SK-N-SH (cell line): ENCODE measurements around the gene ARHGAP8. TPM values are rescaled to one million over a fixed set of nuclear protein-coding genes. Genes with fewer than 3 reads are reported as not detected.
A peak's percentile ranks its signal among the peaks of the same experiment; 100 is the strongest.

ENCODE experiments used
- CTCF ChIA-PET: fragments of 300-600, 350-600 bp; formaldehyde crosslinking; extraction: SDS; loops from one replicate; lab custom pipeline; 2021; lab: Yijun Ruan, JAX
- POLR2A ChIA-PET: fragments of 350-600 bp; sonication (Branson Sonifier 250); formaldehyde crosslinking; extraction: SDS; loops from one replicate; lab custom pipeline; 2020; ENCODE audit warnings: antibody characterized with exemption, inconsistent platforms; lab: Yijun Ruan, JAX
- DNase-seq: peaks from one replicate; pipeline ENCODE4 v3.0.0; 2012
- H2AFZ ChIP-seq: fragments of 200-600 bp; sonication (generic); 2 replicates; pipeline ENCODE4 v1.8.1; 2016; ENCODE audit warnings: antibody characterized with exemption, mild to moderate bottlenecking, low read depth
- H3F3A ChIP-seq: fragments of 200-600 bp; sonication (generic); replicated peaks from 2 replicates; pipeline ENCODE3; 2016; ENCODE audit warnings: antibody characterized with exemption, mild to moderate bottlenecking; ENCODE audit not compliant: insufficient read depth
- H3K27ac ChIP-seq, 2 experiments: fragments of 200-500 bp in 1 of 2; fragments of 200-600 bp in 1 of 2; sonication (Bioruptor generic) in 1 of 2; sonication (generic), shearing (Covaris generic) in 1 of 2; 2 replicates each; pipeline versions ENCODE4 v1.5.1 to v1.6.1; 2014 to 2016; ENCODE audit warnings: low read depth in 2 of 2, inconsistent platforms in 1 of 2, low read length in 1 of 2, mild to moderate bottlenecking in 1 of 2, mixed read lengths in 1 of 2
- H3K27me3 ChIP-seq: fragments of 200-600 bp; sonication (generic), shearing (Covaris generic); 2 replicates; pipeline ENCODE4 v1.6.1; 2016; ENCODE audit warnings: mixed run types; ENCODE audit not compliant: insufficient read depth
- H3K36me3 ChIP-seq, 2 experiments: fragments of 200-500 bp in 1 of 2; fragments of 200-600 bp in 1 of 2; sonication (Bioruptor generic) in 1 of 2; sonication (generic) in 1 of 2; replicated peaks in 1 of 2; 2 replicates each; pipeline versions ENCODE3 to v1.5.1; 2014 to 2016; ENCODE audit warnings: low read length in 1 of 2, mild to moderate bottlenecking in 1 of 2; ENCODE audit not compliant: insufficient read depth in 2 of 2, control insufficient read depth in 1 of 2
- H3K4me1 ChIP-seq, 2 experiments: fragments of 200-500 bp in 1 of 2; fragments of 200-600 bp in 1 of 2; sonication (Bioruptor generic) in 1 of 2; sonication (generic), shearing (Covaris generic) in 1 of 2; 2 replicates each; pipeline versions ENCODE4 v1.5.1 to v1.6.1; 2014 to 2016; ENCODE audit warnings: low read depth in 1 of 2, low read length in 1 of 2, mixed run types in 1 of 2; ENCODE audit not compliant: insufficient read depth in 2 of 2, control insufficient read depth in 1 of 2
- H3K4me2 ChIP-seq: fragments of 200-600 bp; sonication (generic), shearing (Covaris generic); 2 replicates; pipeline ENCODE4 v1.6.1; 2017; ENCODE audit warnings: mixed run types
- H3K4me3 ChIP-seq, 2 experiments: fragments of 200-500 bp in 1 of 2; fragments of 200-600 bp in 1 of 2; sonication (Bioruptor generic) in 1 of 2; sonication (generic), shearing (Covaris generic) in 1 of 2; 2 replicates each; pipeline versions ENCODE4 v1.5.1 to v1.8.1; 2014 to 2016; ENCODE audit warnings: low read depth in 2 of 2, inconsistent platforms in 1 of 2, low read length in 1 of 2, mild to moderate bottlenecking in 1 of 2, mixed read lengths in 1 of 2, moderate library complexity in 1 of 2
- H3K79me2 ChIP-seq: fragments of 200-600 bp; sonication (generic); 2 replicates; pipeline ENCODE4 v1.8.1; 2017; ENCODE audit warnings: mild to moderate bottlenecking; ENCODE audit not compliant: insufficient read depth
- H3K9ac ChIP-seq: fragments of 200-600 bp; sonication (generic); 2 replicates; pipeline ENCODE4 v1.6.1; 2017; ENCODE audit warnings: mixed run types
- H3K9me2 ChIP-seq: fragments of 200-600 bp; sonication (generic); 2 replicates; pipeline ENCODE4 v1.6.1; 2017; ENCODE audit warnings: mixed run types
- H3K9me3 ChIP-seq: fragments of 200-600 bp; sonication (generic); 2 replicates; pipeline ENCODE4 v1.6.1; 2017; ENCODE audit warnings: mixed run types, mild to moderate bottlenecking, moderate library complexity
- H4K20me1 ChIP-seq: fragments of 200-600 bp; sonication (generic); 2 replicates; pipeline ENCODE4 v1.6.1; 2017; ENCODE audit warnings: mild to moderate bottlenecking, mixed run types; ENCODE audit not compliant: insufficient read depth
- CHD2 ChIP-seq: fragments of 150-350 bp; IDR thresholded peaks from 2 replicates; pipeline ENCODE4 v1.6.1; 2018; ENCODE audit warnings: low read length; ENCODE audit not compliant: partially characterized antibody
- ELF1 ChIP-seq: IDR thresholded peaks from 2 replicates; pipeline ENCODE4 v1.4.0; 2012
- EP300 ChIP-seq, 2 experiments: IDR thresholded peaks; 2 replicates each; pipeline versions ENCODE4 v1.4.0 to v1.6.1; 2012; ENCODE audit warnings: borderline replicate concordance in 1 of 2, low read depth in 1 of 2, low read length in 1 of 2
- FOSL2 ChIP-seq: IDR thresholded peaks from 2 replicates; pipeline ENCODE4 v1.4.0; 2012; ENCODE audit warnings: low read depth, mild to moderate bottlenecking, moderate library complexity, borderline replicate concordance
- GABPA ChIP-seq: IDR thresholded peaks from 2 replicates; pipeline ENCODE4 v1.4.0; 2012; ENCODE audit warnings: low read depth, mild to moderate bottlenecking
- JUND ChIP-seq: IDR thresholded peaks from 2 replicates; pipeline ENCODE4 v1.4.0; 2012
- MAX ChIP-seq: IDR thresholded peaks from 2 replicates; pipeline ENCODE4 v1.4.0; 2012; ENCODE audit warnings: low read depth
- MEF2A ChIP-seq: IDR thresholded peaks from 2 replicates; pipeline ENCODE4 v1.4.0; 2012; ENCODE audit warnings: low read depth, borderline replicate concordance
- MXI1 ChIP-seq: IDR thresholded peaks from 2 replicates; pipeline ENCODE4 v1.6.1; 2012; ENCODE audit warnings: mild to moderate bottlenecking, low read depth, low read length, improper control_type of control experiment
- NRF1 ChIP-seq: IDR thresholded peaks from 2 replicates; pipeline ENCODE4 v1.6.1; 2012; ENCODE audit warnings: low read depth, mild to moderate bottlenecking, low read length
- POLR2AphosphoS5 ChIP-seq: IDR thresholded peaks from 2 replicates; pipeline ENCODE4 v1.6.1; 2012; ENCODE audit warnings: low read depth, low read length
- SIN3A ChIP-seq: IDR thresholded peaks from 2 replicates; pipeline ENCODE4 v1.6.1; 2012; ENCODE audit warnings: low read depth, mild to moderate bottlenecking, low read length, moderate library complexity, borderline replicate concordance
- USF2 ChIP-seq: fragments of 150-350 bp; IDR thresholded peaks from 2 replicates; pipeline ENCODE4 v1.6.1; 2017; ENCODE audit warnings: antibody characterized with exemption, low read length, low read depth, borderline replicate concordance
- YY1 ChIP-seq: IDR thresholded peaks from 2 replicates; pipeline ENCODE4 v1.4.0; 2012; ENCODE audit warnings: low read depth, mild to moderate bottlenecking
- WGBS: methylation state at CpG from one replicate; pipeline ENCODE4 v1.1.6; 2017; ENCODE audit warnings: low lambda C conversion rate; 5-methylcytosine and 5-hydroxymethylcytosine counted together
- polyA plus RNA-seq, 3 experiments: library from polyadenylated mRNA; depleted of rRNA; stranded (reverse); fragments of >200 nt; gene quantifications; 2 replicates each; pipeline ENCODE4 v1.2.3, GENCODE V29; 2012

The ARHGAP8 gene
- polyA plus RNA-seq, 1 of the 3 experiments (the other 2 are of a cell fraction), result 0.08 TPM

DNA sequence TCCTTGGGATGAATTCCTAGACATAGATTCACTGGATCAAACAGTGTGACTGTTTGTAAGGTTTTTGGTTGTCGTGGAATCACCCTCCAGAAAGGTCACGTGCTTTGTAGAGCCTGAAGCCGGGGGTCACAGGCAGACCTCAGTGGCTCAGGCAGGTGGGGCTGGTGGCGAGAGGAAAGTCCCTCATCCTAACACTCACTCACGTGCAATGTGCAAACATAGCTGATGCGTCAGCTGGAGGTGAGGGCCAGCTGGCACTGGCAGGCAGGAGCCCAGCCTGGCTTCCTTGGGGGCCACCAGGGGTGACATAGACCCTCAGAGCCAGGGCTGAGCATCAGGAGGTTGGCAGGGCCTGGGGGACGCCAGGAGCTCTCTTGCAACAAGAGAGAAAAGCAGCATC is 90.0 kb downstream of the ARHGAP8 start:
- no peaks in the 10 kb centered on the region for H3F3A ChIP-seq
- H4K20me1 ChIP-seq, result no peaks in the 10 kb centered on the region
- TF ChIP-seq EP300 (IDR thresholded peaks at IDR 0.05; ENCODE audit: borderline replicate concordance in 1 of 2, low read depth in 1 of 2, low read length in 1 of 2), result no peak
- TF ChIP-seq GABPA, result no peak
- TF ChIP-seq, all 33 proteins: peak for 0
- ChIA-PET CTCF (interaction anchor here (0.9 to 2.1 kb wide), 3 partner anchors 13 to 366 kb away, joined by 4 to 7 read pairs (median 4); no protein-coding TSS in a partner anchor), POLR2A (no interaction called here)
- Histone ChIP-seq H2AFZ (no peak overlapping the region), H3K9ac (no peak overlapping the region), H3K4me2 (no peak overlapping the region), H3K79me2 (no peaks in the 10 kb centered on the region), H3K4me1 (peaks cover 0 to 9% of the 10 kb centered on the region in 2 experiments; a peak in 1 of 4 replicates), H3K36me3 (no peaks in the 10 kb centered on the region), H3K9me2 (no peaks in the 10 kb centered on the region), H3K9me3 (no peaks in the 10 kb centered on the region), H3K4me3 (no peak overlapping the region), H3K27me3 (no peaks in the 10 kb centered on the region), H3K27ac (no peak overlapping the region)
- 22% methylated on average over 7 of the region's 7 CpGs for WGBS
- peak; percentile 4 for DNase-seq

GRCh38 chr22:44845191-44845590 is 92.8 kb downstream of the ARHGAP8 start:
- Histone ChIP-seq H3K27ac (no peak overlapping the region), H3K9ac (no peak overlapping the region), H3K27me3 (no peaks in the 10 kb centered on the region), H4K20me1 (no peaks in the 10 kb centered on the region), H2AFZ (no peak overlapping the region), H3K9me3 (no peaks in the 10 kb centered on the region), H3K4me2 (no peak overlapping the region), H3K4me1 (peaks cover 0 to 19% of the 10 kb centered on the region in 2 experiments; a peak in 1 of 4 replicates), H3K36me3 (no peaks in the 10 kb centered on the region), H3K79me2 (no peaks in the 10 kb centered on the region), H3K9me2 (no peaks in the 10 kb centered on the region), H3K4me3 (no peak overlapping the region), H3F3A (no peaks in the 10 kb centered on the region)
- TF ChIP-seq GABPA, result no peak
- no peak for TF ChIP-seq CHD2
- no peak for TF ChIP-seq MXI1
- TF ChIP-seq YY1, result no peak
- no peak for TF ChIP-seq USF2
- no peak for TF ChIP-seq ELF1
- TF ChIP-seq JUND, result no peak
- no peak for TF ChIP-seq POLR2AphosphoS5
- no peak for TF ChIP-seq NRF1
- no peak for TF ChIP-seq MAX
- no peak for TF ChIP-seq FOSL2
- TF ChIP-seq MEF2A, result no peak
- TF ChIP-seq SIN3A, result no peak
- ChIA-PET CTCF (interaction anchor here (1.2 to 2.4 kb wide), 3 partner anchors 9 to 24 kb away, joined by 3 to 6 read pairs (median 4); no protein-coding TSS in a partner anchor), POLR2A (no interaction called here)
- 61% methylated on average over 6 of the region's 8 CpGs for WGBS
- no peak for DNase-seq
